Liver (tissue), 9 donors: ENCODE data around the gene BCORL1. TPM values are rescaled to one million over a fixed set of nuclear protein-coding genes. Genes with fewer than 3 reads are reported as not detected.
A peak's percentile ranks its signal among the peaks of the same experiment; 100 is the strongest.

Experiments used
- DNase-seq: peaks from one replicate; pipeline ENCODE4 v3.0.0-alpha.2; 2017; ENCODE audit warnings: low spot score
- H3K27ac ChIP-seq, 2 donors: one replicate each; pipeline ENCODE4 v1.7.0; 2013; ENCODE audit warnings: inconsistent platforms in 2 of 2, low read length in 2 of 2, control low read depth in 1 of 2, low read depth in 1 of 2, mild to moderate bottlenecking in 1 of 2
- H3K27me3 ChIP-seq, 4 donors: one replicate each; pipeline versions ENCODE4 v1.6.1 to v1.7.0; 2013; ENCODE audit warnings: low read length in 3 of 4, inconsistent platforms in 1 of 4, mild to moderate bottlenecking in 1 of 4, moderate library complexity in 1 of 4; ENCODE audit not compliant: control insufficient read depth in 4 of 4, insufficient read depth in 4 of 4
- H3K36me3 ChIP-seq, 4 donors: one replicate each; pipeline versions ENCODE4 v1.6.1 to v1.7.0; 2013; ENCODE audit warnings: low read length in 3 of 4, mild to moderate bottlenecking in 3 of 4, low read depth in 1 of 4, moderate library complexity in 1 of 4; ENCODE audit not compliant: control insufficient read depth in 4 of 4, insufficient read depth in 3 of 4
- H3K4me1 ChIP-seq, 4 donors: one replicate each; pipeline versions ENCODE4 v1.6.1 to v1.7.0; 2013; ENCODE audit warnings: low read length in 3 of 4, mild to moderate bottlenecking in 3 of 4, moderate library complexity in 1 of 4; ENCODE audit not compliant: control insufficient read depth in 4 of 4, insufficient read depth in 4 of 4
- H3K4me3 ChIP-seq, 3 donors: one replicate each; pipeline versions ENCODE4 v1.6.1 to v1.7.0; 2013; ENCODE audit warnings: low read length in 3 of 3, control low read depth in 1 of 3, low read depth in 1 of 3, mild to moderate bottlenecking in 1 of 3
- H3K9ac ChIP-seq, 2 donors: one replicate each; pipeline ENCODE4 v1.7.0; 2013; ENCODE audit warnings: low read length in 2 of 2, mild to moderate bottlenecking in 2 of 2, moderate library complexity in 2 of 2, control low read depth in 1 of 2, low read depth in 1 of 2
- H3K9me3 ChIP-seq, 4 donors: one replicate each; pipeline versions ENCODE4 v1.6.1 to v1.7.0; 2013; ENCODE audit warnings: low read length in 3 of 4; ENCODE audit not compliant: control insufficient read depth in 4 of 4
- CTCF ChIP-seq: fragments of 150-350 bp; IDR thresholded peaks from 2 replicates; pipeline ENCODE4 v1.5.1; 2017; ENCODE audit warnings: improper control_type of control experiment, low read depth, low read length; ENCODE audit not compliant: missing input control
- FOXA2 ChIP-seq: IDR thresholded peaks from 2 replicates; pipeline ENCODE4 v1.6.1; 2016; ENCODE audit warnings: antibody characterized with exemption
- HNF4A ChIP-seq, 2 donors: conservative IDR thresholded peaks; 2 replicates each; pipeline ENCODE4 v1.6.1; 2016; ENCODE audit warnings: antibody characterized with exemption in 2 of 2, mild to moderate bottlenecking in 2 of 2
- HNF4G ChIP-seq: IDR thresholded peaks from 2 replicates; pipeline ENCODE4 v1.6.1; 2016; ENCODE audit warnings: antibody characterized with exemption
- MAX ChIP-seq: IDR thresholded peaks from 2 replicates; pipeline ENCODE4 v1.6.1; 2016; ENCODE audit warnings: antibody characterized with exemption
- RAD21 ChIP-seq, 2 donors: IDR thresholded peaks; 2 replicates each; pipeline ENCODE4 v1.6.1; 2016; ENCODE audit warnings: antibody characterized with exemption in 2 of 2, mild to moderate bottlenecking in 2 of 2
- REST ChIP-seq: IDR thresholded peaks from 2 replicates; pipeline ENCODE4 v1.6.1; 2016; ENCODE audit warnings: antibody characterized with exemption, mild to moderate bottlenecking
- RXRA ChIP-seq, 2 donors: IDR thresholded peaks; 2 replicates each; pipeline ENCODE4 v1.6.1; 2017 to 2018; ENCODE audit warnings: antibody characterized with exemption in 2 of 2, mild to moderate bottlenecking in 1 of 2
- SP1 ChIP-seq: IDR thresholded peaks from 2 replicates; pipeline ENCODE4 v1.6.1; 2018; ENCODE audit warnings: antibody characterized with exemption, mild to moderate bottlenecking
- YY1 ChIP-seq: IDR thresholded peaks from 2 replicates; pipeline ENCODE4 v1.6.1; 2016; ENCODE audit warnings: antibody characterized with exemption, mild to moderate bottlenecking
- ZBTB33 ChIP-seq: IDR thresholded peaks from 2 replicates; pipeline ENCODE4 v1.6.1; 2016; ENCODE audit warnings: antibody characterized with exemption
- WGBS: extraction: QIAGEN DNeasy Blood & Tissue Kit; methylation state at CpG from one replicate; pipeline ENCODE4 v1.1.7; 2013; 5-methylcytosine and 5-hydroxymethylcytosine counted together
- polyA plus RNA-seq, 2 donors: library from polyadenylated mRNA; stranded (reverse) in 1 of 2; unstranded in 1 of 2; fragments of 200-250 nt in 1 of 2; fragments of >200 nt in 1 of 2; fragmentation: Nextera tagmentation in 1 of 2; extraction: Ambion mirVana in 1 of 2; gene quantifications; one replicate each; pipeline versions ENCODE4 v1.2.1 to v1.2.3, GENCODE V29; 2013 to 2015
- total RNA-seq, 2 donors: library from RNA; depleted of rRNA; stranded (reverse); fragments of >200 nt; gene quantifications; one replicate each; pipeline ENCODE4 v1.2.3, GENCODE V29; 2014
- donor health status: healthy.
- donor health status: healthy.
- donor health status: healthy.
- donor health status: healthy.
- donor health status: healthy.

Gene BCORL1
- total and polyA plus RNA-seq, 4 donors: 1.7 to 5.3 (median 2.1) TPM

- H3K9ac ChIP-seq: no peak overlapping the region
- H3K9me3 ChIP-seq: no peaks in the 10 kb centered on the region
- DNase-seq: no peak
- no peaks in the 10 kb centered on the region for H3K4me1 ChIP-seq
- no peak overlapping the region for H3K27ac ChIP-seq
- H3K4me3 ChIP-seq: no peak overlapping the region
- 93% methylated on average over 1 of the region's 1 CpG for WGBS
- peaks cover 0 to 2% (median 0%) of the 10 kb centered on the region in 4 donors for H3K27me3 ChIP-seq
- TF ChIP-seq YY1: no peak
- TF ChIP-seq CTCF: no peak
- no peak for TF ChIP-seq HNF4G
- no peaks in the 10 kb centered on the region for H3K36me3 ChIP-seq
These were observed 37.3 kb upstream of the BCORL1 start for GRCh38 chrX:129945131-129945530.

- Histone ChIP-seq H3K4me1 (peaks cover 0 to 12% (median 5%) of the 10 kb centered on the region in 4 donors), H3K9ac (no peak overlapping the region), H3K27ac (no peak overlapping the region), H3K36me3 (no peaks in the 10 kb centered on the region), H3K4me3 (peak overlapping the region in 1 of 3 donors; percentile 36), H3K27me3 (no peaks in the 10 kb centered on the region), H3K9me3 (no peaks in the 10 kb centered on the region)
- TF ChIP-seq REST (no peak), HNF4G (no peak), RXRA (IDR thresholded peaks at IDR 0.05) (no peak), RAD21 (IDR thresholded peaks at IDR 0.05) (no peak), SP1 (no peak), MAX (no peak), ZBTB33 (no peak)
- no peak for DNase-seq
- 35% methylated on average over 18 of the region's 18 CpGs for WGBS
These were observed 29.1 kb upstream of the BCORL1 start for GRCh38 chrX:129953334-129953648.

- Histone ChIP-seq H3K36me3 (no peaks in the 10 kb centered on the region), H3K27me3 (no peaks in the 10 kb centered on the region), H3K9ac (no peak overlapping the region), H3K27ac (no peak overlapping the region), H3K4me1 (peaks cover 0 to 12% (median 5%) of the 10 kb centered on the region in 4 donors), H3K9me3 (no peaks in the 10 kb centered on the region), H3K4me3 (no peak overlapping the region)
- over 99% methylated on average over 4 of the region's 4 CpGs for WGBS
- DNase-seq: no peak
- TF ChIP-seq RAD21 (IDR thresholded peaks at IDR 0.05) (no peak), HNF4A (conservative IDR thresholded peaks at IDR 0.05) (no peak), FOXA2 (no peak), REST (no peak)
These were observed 28.6 kb upstream of the BCORL1 start for GRCh38 chrX:129953881-129954280.
